GM18867 (cell line): ENCODE results near the gene ROR2.

Experiments
- ATAC-seq: cut with Tn5 transposase; IDR thresholded peaks from one replicate; pipeline ENCODE4 v1.9.1; 2021; ENCODE audit warnings: mild to moderate bottlenecking, moderate library complexity; ENCODE audit not compliant: unreplicated experiment

Gene ROR2

GRCh38 chr9:91884153-91884552 is 65.9 kb downstream of the ROR2 start:
- no peak for ATAC-seq

DNA sequence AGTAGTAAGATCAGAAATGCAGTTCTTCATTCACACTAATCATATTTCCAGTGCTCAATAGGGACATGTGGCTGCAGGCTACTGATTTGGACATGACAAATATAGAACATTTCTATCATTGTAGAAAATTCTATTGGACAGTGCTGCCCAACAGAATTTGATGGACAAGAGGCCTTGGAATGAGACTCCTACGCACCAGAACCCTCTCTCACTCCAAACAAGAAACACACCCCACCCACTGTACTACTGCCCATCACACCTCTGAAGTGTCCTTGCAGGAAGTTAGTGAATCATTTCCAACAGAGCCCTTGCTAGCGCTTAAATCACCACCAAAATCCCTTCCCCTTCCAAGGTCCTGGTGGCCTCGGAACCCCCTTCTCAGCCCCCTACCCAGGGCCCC is 66.5 kb downstream of the ROR2 start:
- no peak for ATAC-seq

DNA sequence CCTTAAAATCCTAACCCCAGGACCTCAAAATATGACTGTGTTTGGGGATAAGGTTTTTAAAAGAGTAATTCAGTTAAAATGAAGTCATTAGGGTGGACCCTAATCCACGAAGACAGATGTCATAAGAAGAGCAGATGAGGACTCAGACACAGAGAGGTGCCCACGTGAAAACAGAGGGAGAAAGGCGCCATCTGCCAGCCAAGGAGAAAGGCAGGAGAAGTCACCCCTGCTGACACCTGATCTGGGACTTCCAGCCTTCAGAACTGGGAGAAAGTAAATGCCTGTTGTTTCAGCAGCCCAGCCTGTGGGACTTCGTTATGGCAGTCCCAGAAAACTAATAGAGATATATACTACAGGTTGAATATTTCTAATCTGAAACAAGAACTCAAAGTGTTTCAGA is 67.4 kb downstream of the ROR2 start:
- ATAC-seq, result no peak

- ATAC-seq, result no peak
Observed at GRCh38 chr9:91880378-91880972, 69.6 kb downstream of the ROR2 start.

GRCh38 chr9:91879231-91879630 is 70.8 kb downstream of the ROR2 start:
- ATAC-seq, result no peak

DNA sequence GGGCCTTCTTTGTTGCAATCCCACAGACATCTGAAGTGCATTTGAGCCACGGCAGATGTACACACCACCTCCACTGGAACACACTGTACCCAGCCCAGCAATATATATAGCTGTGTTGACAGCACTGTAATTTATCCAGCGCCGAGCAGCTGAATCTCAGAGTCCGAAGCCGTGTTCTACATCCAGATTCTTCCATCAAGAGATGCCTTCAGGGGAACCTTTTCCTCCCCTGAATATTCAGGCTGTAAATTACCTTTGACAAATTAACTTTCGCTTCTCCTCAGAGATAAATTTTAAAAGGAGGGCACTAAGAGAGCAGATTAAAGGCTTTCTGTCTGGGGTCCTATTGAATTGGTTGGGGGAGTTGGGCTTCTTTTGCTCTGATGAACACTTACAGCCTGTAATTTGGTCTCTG is 76.4 kb downstream of the ROR2 start:
- ATAC-seq, result no peak

DNA sequence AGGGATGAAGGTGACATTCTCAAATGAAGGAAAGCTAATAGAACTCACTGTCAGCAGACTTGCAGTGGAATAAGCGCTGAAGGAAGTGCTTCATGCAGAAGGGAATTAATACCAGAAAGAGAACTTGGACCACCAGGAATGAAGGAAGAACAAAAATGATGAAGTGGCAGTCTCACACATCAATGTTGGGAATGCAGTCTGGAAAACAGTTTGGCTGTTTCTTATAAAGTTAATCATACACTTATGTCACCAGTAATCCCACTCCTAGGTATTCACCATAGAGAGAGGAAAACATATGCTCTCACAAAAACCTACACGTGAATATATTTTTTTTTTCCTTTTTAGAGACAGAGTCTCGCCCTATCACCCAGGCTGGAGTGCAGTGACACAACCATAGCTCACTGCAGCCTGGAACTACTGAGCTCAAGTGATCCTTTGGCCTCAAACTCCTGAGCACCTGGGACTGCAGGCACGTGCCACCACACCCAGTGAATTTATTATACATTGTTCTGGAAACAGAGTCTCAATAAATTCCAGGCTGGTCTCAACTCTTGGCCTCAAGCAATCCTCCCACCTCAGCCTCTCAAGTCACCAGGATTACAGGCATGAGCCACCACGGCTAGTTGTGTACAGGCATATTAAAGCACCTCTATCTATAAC is 81.2 kb downstream of the ROR2 start:
- ATAC-seq, result no peak

DNA sequence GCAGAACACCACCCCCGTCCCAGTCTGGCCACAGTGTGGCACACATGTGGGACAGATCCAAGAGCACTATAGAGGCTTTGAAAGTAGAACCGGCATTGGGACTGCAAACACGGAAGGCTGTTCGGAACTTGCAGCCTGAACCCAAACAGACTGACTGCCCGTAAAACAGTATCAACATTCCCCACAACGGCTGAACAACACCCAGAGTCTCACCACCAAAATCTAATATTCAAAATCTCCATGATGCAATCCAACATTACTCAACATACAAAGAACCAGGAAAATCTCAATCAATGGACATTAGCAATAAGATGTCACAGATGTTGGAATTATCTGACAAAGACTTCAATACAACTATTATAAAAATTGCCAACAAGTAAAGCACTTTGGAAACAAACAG is 82.3 kb downstream of the ROR2 start:
- ATAC-seq, result no peak

GRCh38 chr9:91865041-91865440 is 85.0 kb downstream of the ROR2 start:
- ATAC-seq, result no peak

GRCh38 chr9:91864380-91864779 is 85.6 kb downstream of the ROR2 start:
- ATAC-seq, result no peak

DNA sequence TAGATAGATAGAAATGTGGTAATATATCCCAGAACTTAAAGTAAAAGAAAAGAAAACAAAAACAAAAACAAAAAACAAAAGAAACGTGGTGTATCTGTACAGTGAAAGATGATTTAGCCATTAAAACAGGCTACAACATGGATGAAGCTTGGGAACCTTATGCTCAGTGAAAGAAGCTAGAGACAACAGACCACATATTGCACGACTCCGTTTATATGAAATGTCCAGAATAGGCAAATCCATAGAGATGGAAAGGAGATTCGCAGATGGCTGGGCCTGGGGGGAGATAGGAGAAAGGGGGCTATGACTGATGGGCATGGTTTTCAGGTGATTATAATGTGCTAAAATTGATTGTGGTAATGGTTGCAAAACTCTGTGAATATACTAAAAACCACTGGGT is 86.6 kb downstream of the ROR2 start:
- ATAC-seq, result no peak

DNA sequence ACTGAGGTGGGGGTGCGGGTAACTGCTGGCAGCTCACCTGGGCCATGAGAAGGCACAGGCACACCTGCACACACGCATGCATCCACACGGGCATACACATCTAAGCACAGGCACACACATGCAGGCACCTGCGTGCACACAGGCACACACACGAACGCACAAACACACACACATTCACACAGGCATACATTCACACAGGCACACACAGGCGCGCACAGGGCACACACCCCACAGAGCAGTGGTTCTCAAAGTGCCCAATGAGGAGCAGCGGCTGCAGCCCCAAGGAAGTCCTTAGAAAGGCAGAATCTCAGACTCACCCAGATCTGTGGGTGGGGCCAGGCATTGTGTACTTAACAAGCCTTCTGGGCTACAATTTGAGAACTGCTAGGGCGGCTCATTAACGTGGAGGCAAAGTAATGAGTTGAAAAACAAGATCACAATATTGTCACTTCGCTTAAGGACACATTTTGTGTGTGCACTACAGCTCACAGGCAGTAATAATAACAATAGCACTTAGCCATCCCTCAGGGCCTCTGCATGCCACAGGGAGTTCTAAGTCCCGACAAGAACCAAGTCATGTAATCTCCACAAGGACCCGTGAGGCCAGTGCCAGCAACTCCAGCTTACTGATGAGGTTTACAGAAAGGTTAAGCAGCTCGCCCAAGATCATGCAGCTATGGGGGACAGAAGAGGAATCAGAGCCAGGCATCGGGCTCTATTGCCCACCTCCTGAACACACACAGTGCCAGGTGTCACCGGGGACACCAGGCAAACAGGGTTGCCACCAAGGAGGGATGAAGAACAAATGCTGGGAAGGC is 91.6 kb downstream of the ROR2 start:
- no peak for ATAC-seq

- no peak for ATAC-seq
Observed at GRCh38 chr9:91857291-91858212, 92.5 kb downstream of the ROR2 start.

- ATAC-seq, result no peak
Observed at GRCh38 chr9:91856419-91856818, 93.6 kb downstream of the ROR2 start.

DNA sequence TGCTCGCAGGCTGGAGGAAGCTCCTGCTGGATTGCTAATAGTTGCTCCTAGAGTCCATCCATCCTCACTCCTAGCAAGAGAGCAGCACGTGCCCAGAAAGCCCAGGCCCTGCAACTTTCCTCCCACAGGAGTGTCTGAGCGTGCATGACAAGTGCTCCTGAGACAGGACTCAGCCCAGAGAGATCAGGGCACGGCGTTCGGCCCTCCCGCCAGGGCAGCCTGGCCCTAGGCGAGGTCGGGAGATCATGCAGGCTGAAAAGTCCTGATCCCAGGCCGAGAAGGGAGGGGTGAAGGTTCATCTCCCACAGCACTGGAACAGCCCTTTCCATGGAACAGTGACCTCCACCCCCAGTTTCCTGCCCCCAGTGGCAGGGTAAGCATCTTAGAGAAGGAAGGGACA is 94.8 kb downstream of the ROR2 start:
- ATAC-seq, result no peak

DNA sequence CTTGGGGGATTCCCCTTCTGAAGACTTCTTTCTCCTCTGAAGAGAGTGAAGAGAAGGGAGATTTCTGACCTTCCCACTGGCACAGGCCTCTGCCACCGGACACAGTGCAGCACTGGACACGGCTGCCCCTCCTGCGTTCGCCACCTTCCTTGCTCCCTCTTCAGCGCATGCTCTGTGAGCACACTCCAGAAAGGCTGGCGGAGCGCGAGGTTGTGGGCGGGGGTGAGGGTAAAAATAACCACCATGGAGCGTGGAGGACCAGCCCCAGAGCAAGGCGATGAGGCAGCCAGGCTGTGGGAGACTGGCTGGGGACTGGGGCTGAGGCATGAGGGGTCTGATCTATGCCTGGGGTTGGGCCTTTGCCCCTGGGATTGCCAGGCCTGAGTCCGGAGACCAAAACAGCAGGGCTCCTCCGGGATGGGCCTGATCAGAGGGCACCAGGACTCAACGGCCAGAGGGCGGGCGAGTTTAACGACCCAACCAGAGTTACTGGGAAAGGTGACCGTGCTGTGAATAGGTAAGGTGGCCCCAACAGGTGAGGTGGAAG is 97.2 kb downstream of the ROR2 start:
- no peak for ATAC-seq

DNA sequence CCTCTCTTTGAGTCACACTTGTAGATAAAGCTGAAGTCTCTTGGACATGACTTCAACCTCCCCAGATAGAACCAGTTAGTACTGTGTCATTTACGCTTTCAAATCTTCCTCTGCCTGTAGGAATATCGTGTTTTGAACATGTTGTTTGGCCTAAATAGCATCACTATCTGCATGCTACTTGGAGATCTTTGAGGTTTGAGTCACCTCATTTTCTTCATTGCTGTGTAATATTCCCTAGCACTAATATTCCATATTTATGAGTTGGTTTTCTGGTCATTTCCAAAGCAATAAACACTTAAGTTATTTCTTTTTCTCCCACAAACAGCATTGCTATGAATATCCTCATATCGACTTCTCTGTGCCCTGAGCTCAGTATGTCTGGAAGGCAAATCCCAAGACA is 100.3 kb downstream of the ROR2 start:
- ATAC-seq, result no peak

- no peak for ATAC-seq
Observed at GRCh38 chr9:91848146-91848545, 101.9 kb downstream of the ROR2 start.

GRCh38 chr9:91847581-91848091 is 102.4 kb downstream of the ROR2 start:
- ATAC-seq, result no peak

DNA sequence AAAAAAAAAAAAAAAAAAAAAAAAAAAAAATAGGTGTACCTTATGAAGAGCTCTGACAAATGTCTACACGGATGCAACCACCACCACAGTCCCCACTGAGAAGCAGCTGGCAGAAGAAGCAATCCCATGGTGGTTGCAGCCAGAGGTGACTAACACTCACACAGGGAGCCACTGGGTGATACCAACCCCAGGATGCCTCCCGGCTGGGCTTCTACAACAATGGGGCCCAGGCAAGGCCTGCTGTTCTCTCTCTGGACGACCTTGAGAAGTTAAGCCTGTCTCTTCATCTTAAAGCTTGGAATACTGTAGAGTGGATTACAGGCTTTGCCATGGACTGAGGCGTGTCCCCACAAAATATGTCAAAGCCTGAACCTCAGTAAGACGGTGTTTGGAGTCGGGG is 104.1 kb downstream of the ROR2 start:
- ATAC-seq, result no peak
